ENCODE results near the gene EEPD1.

DNA sequence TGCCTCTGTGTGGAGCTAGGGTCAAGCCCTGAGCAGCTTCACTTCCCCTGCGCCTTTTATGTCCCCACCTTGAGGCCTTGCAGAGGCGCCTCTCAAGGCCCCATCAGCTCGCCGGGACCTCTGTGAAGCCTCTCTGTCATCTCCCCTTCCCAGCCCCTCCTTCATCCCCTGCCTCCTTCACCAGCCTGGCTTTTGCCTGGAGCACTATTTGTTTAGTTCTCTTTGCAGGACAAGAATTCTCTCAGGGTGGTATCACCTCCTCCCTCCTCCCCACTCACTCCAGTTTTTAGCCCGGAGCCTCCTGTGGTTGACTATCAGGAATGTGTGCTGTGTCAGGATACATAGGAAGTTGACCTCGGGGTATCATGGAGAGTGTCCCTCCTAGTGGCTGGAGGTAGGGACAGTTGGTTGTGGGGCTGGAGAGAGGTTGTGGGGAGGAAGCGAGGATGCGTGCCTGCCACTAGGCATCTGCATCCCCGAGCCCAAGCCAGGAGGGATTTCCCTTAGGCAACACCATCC lies 146.8 kb downstream of the EEPD1 start:
- TF ChIP-seq, protein P1, sequence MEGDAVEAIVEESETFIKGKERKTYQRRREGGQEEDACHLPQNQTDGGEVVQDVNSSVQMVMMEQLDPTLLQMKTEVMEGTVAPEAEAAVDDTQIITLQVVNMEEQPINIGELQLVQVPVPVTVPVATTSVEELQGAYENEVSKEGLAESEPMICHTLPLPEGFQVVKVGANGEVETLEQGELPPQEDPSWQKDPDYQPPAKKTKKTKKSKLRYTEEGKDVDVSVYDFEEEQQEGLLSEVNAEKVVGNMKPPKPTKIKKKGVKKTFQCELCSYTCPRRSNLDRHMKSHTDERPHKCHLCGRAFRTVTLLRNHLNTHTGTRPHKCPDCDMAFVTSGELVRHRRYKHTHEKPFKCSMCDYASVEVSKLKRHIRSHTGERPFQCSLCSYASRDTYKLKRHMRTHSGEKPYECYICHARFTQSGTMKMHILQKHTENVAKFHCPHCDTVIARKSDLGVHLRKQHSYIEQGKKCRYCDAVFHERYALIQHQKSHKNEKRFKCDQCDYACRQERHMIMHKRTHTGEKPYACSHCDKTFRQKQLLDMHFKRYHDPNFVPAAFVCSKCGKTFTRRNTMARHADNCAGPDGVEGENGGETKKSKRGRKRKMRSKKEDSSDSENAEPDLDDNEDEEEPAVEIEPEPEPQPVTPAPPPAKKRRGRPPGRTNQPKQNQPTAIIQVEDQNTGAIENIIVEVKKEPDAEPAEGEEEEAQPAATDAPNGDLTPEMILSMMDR (IDR thresholded peaks at IDR 0.05; ENCODE audit: borderline replicate concordance, extremely low read depth, low read length, poor library complexity, severe bottlenecking), result no peak
- no peak for TF ChIP-seq EZH2 (IDR thresholded peaks at IDR 0.05; ENCODE audit: borderline replicate concordance, low read depth, low read length, severe bottlenecking)

Data from DND-41 (cell line).